ENCODE data around the gene MYLK3.
"Not testable (repeated sequence)": the region's sequence is repeated elsewhere in the genome, so short reads cannot be mapped to it uniquely, and the experiment has no call there.

MYLK3 gene

DNA sequence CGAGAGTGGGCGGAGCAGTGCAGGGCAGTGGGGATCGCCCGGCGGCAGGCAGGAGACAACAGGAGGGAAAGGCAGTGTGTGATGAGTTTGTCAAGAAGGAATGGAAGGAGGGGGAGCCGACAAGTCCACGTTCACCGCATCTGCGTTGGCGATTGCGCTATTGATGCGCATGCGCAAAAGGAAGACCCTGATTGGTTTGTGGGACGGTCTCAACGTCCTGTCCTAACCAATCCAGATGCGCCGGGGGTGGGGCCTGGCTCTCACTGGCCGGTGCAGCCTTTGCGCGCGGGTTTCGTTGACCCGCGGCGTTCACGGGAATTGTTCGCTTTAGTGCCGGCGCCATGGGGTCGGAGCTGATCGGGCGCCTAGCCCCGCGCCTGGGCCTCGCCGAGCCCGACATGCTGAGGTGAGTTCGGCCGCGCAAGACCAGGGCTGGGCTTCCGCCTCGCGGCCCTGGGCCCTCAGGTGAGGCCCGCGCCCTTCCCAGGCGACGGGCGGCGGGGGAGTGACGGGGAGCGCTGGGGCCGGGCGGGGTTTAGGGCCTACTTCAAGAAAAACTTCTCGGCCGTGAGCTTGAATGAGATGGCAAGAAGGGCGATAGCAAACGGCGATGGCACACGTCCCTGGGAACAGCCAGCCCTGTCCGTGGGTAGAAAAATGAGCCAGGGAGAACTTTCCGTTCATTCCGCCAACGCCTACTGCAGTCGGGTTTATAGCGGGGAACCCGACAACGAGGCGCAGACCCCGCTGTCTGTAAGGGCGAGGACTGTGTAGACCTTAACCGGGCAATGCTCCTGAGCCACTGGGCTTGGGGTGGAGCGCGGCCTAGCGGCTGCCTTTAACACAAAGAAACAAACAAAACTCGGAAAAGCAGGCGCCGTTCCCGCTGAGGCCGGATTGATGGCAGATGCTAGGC, 58.5 kb downstream of the MYLK3 start, which contains the start of gene ORC6:
Gene ORC6, plus strand, starts transcription at position 295 of the 916 bp plus-strand sequence. Its CDS starts 47 bp downstream, at position 342.
- DNase-seq (ENCODE audit: low read depth in 2 of 2) = peak; percentile 88 to 97

DNA sequence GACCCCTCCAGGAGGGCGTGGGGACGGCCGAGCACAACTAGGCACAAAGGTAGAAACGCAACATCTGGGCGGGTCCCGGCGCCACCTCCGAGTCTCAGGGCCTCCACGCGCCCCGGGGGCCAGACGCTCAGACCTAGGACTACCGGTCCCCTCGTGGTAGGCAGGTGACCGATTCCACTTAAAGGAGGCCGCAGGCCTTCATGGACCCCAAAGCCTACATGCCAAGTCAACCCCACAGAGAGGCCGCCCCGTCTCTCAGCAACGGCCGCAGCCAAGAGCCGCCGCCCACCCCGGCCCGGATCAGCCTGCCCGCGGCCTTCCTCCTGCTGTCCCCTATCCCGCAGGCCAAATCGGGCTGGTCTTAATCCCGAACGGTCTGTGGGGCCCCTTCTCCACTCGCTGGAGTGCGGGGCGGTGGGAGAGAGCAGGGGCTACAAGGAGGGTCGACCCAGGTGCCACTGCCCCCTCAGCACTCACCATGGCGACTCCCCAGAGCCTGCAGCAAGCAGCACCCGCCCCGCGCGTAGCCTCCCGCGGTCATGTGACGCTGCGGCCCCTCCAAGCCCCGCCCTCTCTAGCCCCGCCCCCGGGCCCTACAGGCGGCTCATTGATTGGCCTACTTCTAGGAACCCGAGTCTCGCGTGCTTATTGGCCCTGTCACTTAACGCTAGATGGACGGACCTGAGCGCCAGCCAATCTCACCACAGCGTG, 59.3 kb downstream of the MYLK3 start, which contains the start of gene VPS35:
Gene VPS35, minus strand, starts transcription at position 525 of the 711 bp plus-strand sequence. Its CDS starts 45 bp downstream, at position 480.
- peak; percentile 100 for DNase-seq (ENCODE audit: low read depth in 2 of 2)

DNA sequence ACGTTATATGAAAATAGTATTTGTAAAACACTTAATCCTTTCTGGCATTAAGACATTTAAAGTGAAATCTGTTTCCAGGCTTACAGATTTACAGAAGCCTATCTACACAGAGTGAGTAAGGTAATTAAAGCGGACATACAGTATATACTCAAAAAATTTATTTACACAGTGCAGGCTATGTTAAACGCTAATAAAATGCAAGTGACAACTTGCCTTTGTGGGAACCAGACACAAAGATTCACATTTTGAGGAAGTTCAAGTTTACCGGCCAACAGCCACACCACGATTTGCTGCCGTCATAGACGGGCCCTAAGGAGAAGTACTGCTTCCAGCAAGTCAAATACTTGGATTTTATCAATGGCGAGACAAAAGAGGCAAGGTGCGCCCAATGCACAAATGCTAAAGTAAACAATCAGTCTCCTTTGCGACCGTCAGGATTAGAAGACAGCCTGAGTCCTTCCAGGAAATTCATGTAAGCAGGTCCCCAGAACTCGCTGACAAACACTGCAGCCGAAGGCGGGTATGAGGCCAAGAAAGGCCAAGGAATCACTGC, 60.0 kb downstream of the MYLK3 start:
- no peak for DNase-seq (ENCODE audit: low read depth in 2 of 2)

DNA sequence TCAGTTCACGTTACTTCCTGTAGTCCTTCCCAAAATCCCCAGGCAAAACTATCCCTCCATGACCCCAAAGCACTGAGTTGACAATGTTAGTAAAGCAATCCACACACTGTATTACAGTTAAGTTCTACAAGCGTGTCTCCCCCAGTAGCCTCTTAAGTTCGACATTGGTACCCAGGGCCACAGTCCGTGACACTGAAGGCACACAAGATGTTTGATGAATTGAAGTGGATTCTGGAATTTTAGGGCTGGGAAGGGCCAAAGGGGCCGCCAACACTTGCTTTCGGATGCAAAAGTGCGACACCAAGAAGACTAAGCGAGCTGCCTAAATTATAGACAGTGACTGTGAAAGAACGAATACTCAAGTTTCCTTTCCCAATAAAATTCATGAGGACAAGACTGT, 60.7 kb downstream of the MYLK3 start:
- no peak for DNase-seq (ENCODE audit: low read depth in 2 of 2)

DNA sequence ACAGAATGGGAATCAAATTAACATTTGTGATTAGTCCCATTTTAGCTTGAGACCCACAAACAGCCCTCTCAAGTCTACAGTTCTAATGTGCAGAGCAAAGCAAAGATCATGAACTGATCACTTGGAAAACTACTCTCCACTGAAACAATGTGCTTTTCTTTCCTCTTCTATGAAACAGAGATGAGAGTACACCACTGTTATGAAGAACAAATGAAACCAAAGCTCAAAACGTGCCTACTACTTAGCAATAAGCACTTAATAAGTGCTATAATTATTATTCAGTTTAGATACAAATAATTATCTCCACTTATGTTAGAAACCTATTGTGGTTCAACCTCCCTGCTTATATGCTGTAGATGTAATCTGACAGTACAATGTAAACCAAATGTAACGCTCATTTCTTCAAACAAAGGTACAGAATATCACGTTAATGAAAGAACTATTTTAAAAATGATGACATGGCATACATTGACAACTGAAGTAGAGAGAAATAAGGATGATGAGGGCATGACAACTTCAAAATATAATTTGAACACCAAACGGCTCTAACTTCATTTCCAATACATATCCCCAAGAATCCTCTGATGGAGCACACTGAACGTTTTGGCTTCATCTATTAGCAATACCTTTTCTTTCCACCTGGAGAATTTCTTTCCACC, 61.2 kb downstream of the MYLK3 start:
- no peak for DNase-seq (ENCODE audit: low read depth in 2 of 2)

DNA sequence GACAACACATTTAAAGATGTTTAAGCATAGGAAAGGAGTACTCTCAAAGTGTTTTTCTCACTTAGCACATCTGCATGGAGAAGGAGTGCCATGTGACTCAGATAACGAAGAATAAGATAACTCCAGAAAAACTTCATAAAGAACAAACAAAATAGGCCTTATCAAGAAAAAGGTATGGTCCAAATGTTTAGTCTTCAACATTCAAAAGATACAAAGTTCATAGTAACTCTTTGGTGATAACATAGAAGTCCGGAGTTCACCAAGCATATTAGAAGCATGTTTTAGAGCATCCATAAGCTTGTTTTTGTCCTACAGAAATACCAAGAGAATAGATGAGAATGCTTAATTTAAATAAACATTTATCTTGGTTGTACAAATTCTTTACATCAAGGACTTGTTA, 66.3 kb downstream of the MYLK3 start:
- DNase-seq (ENCODE audit: low read depth in 2 of 2) = not testable (repeated sequence)

DNA sequence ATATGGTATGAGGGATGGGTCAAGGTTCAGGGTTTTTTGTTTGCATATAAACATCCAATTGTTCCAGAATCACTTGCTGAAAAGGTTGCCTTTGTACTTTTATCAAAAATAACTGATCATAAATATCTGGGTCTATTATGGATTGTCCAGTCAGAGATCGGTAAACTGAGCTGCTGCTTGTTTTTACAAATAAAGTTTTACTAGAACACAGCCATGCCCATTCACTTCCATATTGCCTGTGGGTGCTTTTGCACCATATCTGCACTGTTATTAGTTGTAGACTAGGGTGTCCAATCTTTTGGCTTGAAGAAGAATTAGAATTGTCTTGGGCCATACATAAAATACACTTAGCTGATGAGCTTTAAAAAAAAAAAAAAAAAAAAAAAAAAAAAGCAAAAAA, 70.2 kb downstream of the MYLK3 start:
- DNase-seq (ENCODE audit: low read depth in 2 of 2) = not testable (repeated sequence)

DNA sequence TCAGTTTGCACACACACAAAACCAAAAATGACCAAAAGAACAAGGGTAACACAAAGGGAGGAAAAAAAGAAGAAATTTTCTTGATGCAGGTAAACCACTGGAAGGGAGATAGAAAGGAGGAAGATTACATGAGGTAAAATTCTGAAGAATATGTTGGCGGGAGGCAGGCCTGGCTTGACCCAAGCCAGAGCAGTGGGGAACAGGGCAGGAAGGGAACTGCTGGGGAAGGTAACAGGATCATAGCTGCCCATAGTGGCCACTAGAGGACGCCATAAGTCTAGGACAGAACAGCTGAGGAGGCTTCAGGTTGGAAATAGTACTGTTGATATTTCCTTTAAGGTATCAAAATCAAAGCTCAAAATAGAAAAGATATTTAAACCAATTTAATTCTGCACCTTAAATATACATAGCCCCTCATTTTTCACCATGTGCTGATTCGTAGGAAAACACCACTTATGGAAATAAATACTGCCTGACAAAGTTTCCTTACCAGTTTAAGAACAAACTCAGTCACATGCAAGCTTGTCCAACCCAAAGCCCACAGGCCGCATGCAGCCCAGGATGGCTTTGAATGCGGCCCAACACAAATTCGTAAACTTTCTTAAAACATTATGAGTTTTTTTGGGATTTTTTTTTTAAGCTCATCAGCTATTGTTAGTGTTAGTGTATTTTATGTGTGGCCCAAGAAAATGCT, 74.7 kb downstream of the MYLK3 start:
- DNase-seq (ENCODE audit: low read depth in 2 of 2) = peak in 1 of 2 donors; percentile 12

DNA sequence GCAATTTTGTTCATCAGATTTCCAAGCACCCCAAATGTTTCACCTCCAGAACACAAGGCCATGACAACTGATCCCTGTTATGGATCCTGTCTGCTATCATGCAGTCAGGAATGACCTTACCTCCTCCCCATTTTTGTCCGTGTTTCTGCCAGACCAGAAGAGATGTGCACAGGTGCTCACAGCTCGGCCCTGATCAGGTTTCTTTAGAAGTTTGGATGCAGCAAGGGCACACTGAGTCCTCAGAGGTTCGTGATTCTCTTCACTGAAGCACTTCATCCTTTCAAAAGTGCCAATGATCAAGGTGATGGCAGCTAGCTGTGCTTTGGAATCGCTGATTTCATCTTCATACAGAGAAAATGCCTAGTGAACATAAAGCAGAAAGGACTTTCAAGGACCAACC, 86.0 kb downstream of the MYLK3 start:
- DNase-seq (ENCODE audit: low read depth in 2 of 2) = no peak

DNA sequence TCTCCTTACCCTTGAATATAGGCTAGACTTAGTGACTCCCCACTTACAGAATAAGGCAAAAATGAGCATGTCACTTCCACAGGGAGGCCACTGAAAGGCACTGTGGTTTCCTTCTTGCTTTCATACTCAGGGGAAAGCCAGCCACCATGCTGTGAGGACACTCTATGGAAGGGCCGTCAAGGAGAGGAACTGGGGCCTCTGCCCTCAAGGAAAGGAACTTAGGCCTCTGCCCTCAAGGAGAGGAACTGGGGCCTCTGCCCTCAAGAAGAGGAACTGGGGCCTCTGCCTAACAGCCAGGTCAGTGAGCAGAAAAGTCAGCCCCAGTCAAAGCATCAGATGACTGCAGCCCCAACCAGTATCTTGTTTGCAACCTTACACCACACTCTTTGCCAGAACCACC, 89.2 kb downstream of the MYLK3 start:
- no peak for DNase-seq (ENCODE audit: low read depth in 2 of 2)
